SK-N-SH (cell line): ENCODE data around the gene MTPN.

Experiments used
- EZH2phosphoT487 ChIP-seq: fragments of 200-600 bp; sonication (generic); IDR thresholded peaks from 2 replicates; pipeline ENCODE4 v1.6.1; 2017; ENCODE audit warnings: low read depth, mixed run types, mild to moderate bottlenecking, antibody characterized with exemption, moderate library complexity, borderline replicate concordance
- NFIC ChIP-seq: IDR thresholded peaks from 2 replicates; pipeline ENCODE4 v1.4.0; 2012; ENCODE audit warnings: borderline replicate concordance
- NRF1 ChIP-seq: IDR thresholded peaks from 2 replicates; pipeline ENCODE4 v1.6.1; 2012; ENCODE audit warnings: low read depth, mild to moderate bottlenecking, low read length
- POLR2AphosphoS5 ChIP-seq: IDR thresholded peaks from 2 replicates; pipeline ENCODE4 v1.6.1; 2012; ENCODE audit warnings: low read depth, low read length
- TCF12 ChIP-seq: IDR thresholded peaks from 2 replicates; pipeline ENCODE4 v1.4.0; 2012
- TF ChIP-seq, protein P1 (sequence below): fragments of 200-600 bp; sonication (generic); IDR thresholded peaks from 2 replicates; pipeline ENCODE4 v1.6.1; 2017; ENCODE audit warnings: antibody characterized with exemption, mild to moderate bottlenecking, moderate library complexity

DNA sequence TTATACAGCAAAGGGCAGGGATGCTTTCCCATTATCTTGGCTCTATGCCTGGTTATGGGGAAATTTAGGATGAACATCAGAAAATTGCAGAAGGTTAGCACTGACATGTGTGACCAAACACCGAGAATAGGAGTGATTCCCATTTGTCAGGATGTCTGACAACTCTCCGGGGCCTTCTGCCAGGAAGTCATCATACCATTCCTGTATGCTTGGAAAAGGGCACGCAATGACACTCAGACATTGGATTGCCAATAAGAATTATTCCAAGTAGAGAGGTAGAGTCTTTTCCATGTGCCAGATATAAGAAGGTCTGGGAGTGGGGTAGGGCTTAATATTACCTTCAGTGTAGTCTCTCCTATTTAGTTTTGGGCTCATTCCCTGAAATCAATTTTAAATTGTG is 82.3 kb downstream of the MTPN start:
- TF ChIP-seq, protein P1, sequence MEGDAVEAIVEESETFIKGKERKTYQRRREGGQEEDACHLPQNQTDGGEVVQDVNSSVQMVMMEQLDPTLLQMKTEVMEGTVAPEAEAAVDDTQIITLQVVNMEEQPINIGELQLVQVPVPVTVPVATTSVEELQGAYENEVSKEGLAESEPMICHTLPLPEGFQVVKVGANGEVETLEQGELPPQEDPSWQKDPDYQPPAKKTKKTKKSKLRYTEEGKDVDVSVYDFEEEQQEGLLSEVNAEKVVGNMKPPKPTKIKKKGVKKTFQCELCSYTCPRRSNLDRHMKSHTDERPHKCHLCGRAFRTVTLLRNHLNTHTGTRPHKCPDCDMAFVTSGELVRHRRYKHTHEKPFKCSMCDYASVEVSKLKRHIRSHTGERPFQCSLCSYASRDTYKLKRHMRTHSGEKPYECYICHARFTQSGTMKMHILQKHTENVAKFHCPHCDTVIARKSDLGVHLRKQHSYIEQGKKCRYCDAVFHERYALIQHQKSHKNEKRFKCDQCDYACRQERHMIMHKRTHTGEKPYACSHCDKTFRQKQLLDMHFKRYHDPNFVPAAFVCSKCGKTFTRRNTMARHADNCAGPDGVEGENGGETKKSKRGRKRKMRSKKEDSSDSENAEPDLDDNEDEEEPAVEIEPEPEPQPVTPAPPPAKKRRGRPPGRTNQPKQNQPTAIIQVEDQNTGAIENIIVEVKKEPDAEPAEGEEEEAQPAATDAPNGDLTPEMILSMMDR = no peak
- TF ChIP-seq TCF12 (no peak), NFIC (no peak), NRF1 (no peak), EZH2phosphoT487 (no peak), POLR2AphosphoS5 (no peak)
